GM12875 (cell line): ENCODE data around the gene RGSL1.
A peak's percentile ranks its signal among the peaks of the same experiment; 100 is the strongest.

Experiments used
- H3K4me3 ChIP-seq: one replicate; pipeline ENCODE4 v1.5.1; 2011; ENCODE audit warnings: low read depth, low read length, control low read depth
- TF ChIP-seq, protein P1 (sequence below): IDR thresholded peaks from 2 replicates; pipeline ENCODE4 v1.5.1; 2011; ENCODE audit warnings: low read depth, mild to moderate bottlenecking, control low read depth, inconsistent platforms, low read length, moderate library complexity, borderline replicate concordance; ENCODE audit not compliant: insufficient read depth

Gene RGSL1

DNA sequence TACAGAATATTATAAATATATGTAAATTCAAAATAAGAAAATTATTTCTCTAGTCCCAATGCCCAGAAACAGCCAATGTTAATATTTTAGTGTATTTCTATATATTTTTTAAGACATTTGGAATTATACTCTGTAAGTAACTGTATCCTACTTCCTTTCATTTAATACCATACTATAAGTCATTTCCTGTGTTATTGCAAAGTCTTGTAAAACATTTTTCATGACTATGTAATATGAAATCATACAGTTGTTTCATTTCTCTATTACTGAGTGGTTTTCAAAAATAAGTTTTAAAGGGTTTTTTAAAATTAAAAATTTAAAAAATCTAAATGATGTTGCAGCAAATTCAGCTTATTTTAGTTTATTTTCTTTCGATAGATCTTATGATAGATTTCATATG lies 137.1 kb downstream of the RGSL1 start:
- H3K4me3 ChIP-seq, result no peak overlapping the region
- TF ChIP-seq, protein P1, sequence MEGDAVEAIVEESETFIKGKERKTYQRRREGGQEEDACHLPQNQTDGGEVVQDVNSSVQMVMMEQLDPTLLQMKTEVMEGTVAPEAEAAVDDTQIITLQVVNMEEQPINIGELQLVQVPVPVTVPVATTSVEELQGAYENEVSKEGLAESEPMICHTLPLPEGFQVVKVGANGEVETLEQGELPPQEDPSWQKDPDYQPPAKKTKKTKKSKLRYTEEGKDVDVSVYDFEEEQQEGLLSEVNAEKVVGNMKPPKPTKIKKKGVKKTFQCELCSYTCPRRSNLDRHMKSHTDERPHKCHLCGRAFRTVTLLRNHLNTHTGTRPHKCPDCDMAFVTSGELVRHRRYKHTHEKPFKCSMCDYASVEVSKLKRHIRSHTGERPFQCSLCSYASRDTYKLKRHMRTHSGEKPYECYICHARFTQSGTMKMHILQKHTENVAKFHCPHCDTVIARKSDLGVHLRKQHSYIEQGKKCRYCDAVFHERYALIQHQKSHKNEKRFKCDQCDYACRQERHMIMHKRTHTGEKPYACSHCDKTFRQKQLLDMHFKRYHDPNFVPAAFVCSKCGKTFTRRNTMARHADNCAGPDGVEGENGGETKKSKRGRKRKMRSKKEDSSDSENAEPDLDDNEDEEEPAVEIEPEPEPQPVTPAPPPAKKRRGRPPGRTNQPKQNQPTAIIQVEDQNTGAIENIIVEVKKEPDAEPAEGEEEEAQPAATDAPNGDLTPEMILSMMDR, result no peak

DNA sequence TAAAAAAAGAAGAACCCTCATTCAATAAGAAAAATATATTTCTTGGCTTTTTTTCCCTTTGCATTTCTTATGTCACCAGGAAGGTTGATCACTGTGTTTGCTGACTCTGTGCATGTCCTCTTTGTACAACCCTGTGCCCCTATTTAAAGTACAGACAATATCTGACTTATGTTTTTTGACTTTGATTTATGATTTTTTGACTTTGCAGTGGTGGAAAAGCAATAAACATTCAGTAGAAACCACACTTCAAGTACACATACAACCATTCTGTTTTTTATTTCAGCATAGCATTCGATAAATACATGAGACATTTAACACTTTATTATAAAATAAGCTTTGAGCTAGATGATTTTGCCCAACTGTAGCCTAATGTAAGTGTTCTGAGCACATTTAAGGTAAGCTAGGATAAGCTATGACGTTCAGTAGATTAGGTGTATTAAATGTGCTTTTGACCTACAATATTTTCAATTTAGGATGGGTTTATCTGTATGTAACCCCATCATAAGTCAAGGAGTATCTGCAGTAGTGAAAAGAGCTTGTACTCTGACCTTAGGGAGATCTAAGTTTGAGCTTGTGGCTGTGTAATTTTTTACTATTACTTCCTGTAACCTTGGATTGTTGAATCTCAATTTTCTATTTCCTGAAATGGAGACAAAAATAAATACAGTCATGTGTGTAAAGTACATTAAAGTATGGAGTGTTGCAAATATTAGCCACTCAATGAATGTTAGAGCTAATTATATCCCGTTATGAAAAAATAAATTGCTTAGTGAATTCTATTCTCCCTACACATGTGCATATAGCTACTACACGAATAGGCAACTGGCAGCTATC lies 137.9 kb downstream of the RGSL1 start:
- peak overlapping the region; percentile 75 for H3K4me3 ChIP-seq
- TF ChIP-seq, protein P1, result no peak

DNA sequence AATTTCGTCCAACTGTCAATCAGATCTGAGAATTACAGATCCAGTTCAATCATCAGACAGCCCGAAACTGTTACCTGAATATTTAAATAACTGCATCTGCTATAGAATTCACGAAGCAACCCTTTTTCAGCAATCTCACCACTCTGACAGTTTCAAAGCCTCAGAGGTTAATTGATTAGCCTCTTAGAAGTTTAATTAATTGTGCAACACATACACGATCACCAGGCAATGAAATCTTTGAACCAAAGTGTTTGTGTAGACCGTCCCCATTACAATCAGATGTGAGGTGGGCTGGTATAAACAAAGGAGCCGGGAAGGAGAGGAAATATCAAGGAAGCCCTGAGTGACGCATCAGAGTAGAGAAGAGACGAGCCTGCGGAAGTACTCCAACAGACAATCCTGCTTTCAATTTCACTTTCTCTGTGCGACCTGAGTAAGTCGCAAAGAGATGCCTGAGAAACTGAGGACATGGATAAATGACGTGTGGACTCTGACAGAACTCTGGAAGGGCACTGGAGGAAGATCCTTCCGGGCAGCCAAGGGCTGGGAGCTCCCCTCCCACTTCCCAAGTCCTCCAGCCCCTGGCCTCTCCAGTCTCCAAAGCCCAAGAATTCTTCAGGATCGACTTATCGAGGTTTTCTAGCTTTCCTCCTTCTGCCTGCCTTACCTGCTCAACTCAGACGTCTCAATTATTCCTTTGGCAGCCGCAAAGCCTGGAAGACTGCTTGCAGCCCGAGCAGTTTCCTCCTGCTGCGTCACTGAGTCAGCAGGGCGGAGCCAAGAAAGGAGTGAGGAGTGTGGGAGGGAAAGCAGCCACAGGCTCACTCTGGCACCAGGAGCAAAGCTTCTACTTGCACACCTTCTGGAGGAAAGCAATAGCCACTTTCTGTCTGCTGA lies 138.8 kb downstream of the RGSL1 start, which contains the start of gene RNASEL:
RNASEL (minus strand) TSS at position 757 of the 897 bp plus-strand sequence. CDS start 2,450 bp downstream, outside the sequence.
- peak within 1 kb of the TSS; percentile 75 for H3K4me3 ChIP-seq
- TF ChIP-seq, protein P1, result no peak

DNA sequence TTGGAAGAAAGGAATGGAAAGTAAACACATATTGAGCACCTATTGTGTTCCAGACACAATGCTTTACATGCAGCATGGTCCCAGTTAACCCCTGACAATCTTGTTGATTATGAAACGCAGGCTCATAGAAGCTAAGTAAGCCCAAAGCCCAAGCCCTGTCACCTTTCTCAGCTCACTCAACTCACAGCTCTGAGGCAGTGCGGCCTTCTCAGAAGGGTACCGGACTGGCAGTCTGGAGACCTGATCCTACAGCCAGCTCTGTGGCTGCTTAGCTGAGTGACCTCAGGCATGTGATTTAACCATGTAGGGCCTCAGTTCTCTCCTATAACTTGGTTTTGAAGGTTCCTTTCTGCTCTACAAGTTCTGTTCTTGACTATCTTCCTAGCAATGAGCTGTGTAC lies 139.6 kb downstream of the RGSL1 start:
- peak overlapping the region; percentile 75 for H3K4me3 ChIP-seq

DNA sequence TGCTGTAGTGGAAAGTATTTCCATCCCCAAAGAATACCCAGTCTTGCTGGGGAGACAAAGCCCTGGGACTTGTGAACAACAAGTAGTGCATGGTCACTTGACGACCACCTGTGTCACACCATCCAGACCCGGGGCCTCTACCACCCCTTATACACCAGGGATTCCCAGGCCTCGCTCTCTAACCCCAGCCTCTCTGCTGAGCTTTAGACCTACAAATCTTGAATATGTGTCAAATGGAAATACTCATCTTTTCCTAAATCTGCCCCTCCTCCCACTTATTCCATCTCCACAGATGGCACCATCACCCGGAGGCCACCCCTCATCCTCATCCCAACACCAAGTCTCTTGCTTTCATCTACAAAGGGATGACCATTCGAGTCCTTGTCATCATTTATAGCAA lies 140.0 kb downstream of the RGSL1 start:
- H3K4me3 ChIP-seq, result no peak overlapping the region
- TF ChIP-seq, protein P1, result no peak

More for the DNA sequence above, 139.6 kb downstream of the RGSL1 start:
- TF ChIP-seq, protein P1, result no peak

DNA sequence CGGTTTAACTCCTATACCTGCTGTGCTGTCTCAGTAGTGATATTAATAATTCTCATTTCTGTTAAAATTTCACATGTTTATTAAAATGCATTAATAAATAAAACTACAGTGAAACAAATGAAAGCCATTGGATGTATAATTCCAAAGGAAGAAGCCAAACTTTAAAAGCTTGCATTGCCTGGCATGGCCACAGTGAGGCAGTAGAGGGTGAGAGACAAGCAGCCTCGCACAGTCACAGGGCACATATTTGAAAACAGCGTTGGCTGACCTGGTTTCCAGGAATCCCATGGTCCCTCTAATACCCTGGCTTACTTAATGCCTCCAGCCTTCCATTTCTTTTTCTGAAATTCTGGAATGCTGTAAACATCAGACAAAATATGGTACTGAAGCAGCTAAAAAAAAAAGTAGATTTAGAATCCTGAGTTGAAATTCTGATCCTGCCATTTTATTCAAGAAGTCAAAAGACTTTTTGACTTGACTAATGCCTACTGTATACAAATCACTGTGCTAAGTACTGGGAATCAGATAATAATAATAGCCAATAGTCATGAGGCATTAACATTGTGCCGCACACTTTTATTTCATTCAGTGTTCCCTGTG lies 145.8 kb downstream of the RGSL1 start:
- TF ChIP-seq, protein P1, result peak; percentile 80
- no peak overlapping the region for H3K4me3 ChIP-seq
